C4-2B (cell line): ENCODE data around the gene ADORA3.

Experiments
- H3K27ac ChIP-seq: fragments of 450-650 bp; 2 replicates; pipeline ENCODE4 v1.5.1; 2017
- ZFX ChIP-seq: fragments of 450-650 bp; IDR thresholded peaks from 2 replicates; pipeline ENCODE4 v1.6.1; 2017
- TF ChIP-seq, protein P1 (sequence below): fragments of 450-650 bp; conservative IDR thresholded peaks from 2 replicates; pipeline ENCODE4 v1.5.1; 2017; ENCODE audit warnings: mild to moderate bottlenecking

Gene ADORA3

DNA sequence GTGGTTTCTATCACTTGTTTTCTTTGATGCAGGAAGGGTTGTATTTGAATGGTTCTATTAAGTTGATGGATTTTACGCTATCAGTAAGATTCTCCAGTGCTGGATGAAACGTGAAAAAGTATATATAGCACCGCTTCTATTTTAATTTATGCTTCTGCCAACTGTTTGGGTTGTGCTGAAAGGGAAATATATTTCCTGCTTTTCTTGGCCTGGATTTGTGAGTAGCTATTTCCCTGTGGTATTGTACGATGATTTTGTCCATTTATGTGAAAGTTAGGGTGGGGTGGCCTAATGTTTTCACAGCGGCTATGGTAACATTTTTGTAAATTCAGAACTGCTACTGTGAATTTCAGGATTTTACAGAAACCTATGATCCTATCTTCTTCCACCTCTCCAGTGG, 29.3 kb downstream of the ADORA3 start:
- H3K27ac ChIP-seq, result no peak overlapping the region
- TF ChIP-seq ZFX, result no peak
- TF ChIP-seq, protein P1, sequence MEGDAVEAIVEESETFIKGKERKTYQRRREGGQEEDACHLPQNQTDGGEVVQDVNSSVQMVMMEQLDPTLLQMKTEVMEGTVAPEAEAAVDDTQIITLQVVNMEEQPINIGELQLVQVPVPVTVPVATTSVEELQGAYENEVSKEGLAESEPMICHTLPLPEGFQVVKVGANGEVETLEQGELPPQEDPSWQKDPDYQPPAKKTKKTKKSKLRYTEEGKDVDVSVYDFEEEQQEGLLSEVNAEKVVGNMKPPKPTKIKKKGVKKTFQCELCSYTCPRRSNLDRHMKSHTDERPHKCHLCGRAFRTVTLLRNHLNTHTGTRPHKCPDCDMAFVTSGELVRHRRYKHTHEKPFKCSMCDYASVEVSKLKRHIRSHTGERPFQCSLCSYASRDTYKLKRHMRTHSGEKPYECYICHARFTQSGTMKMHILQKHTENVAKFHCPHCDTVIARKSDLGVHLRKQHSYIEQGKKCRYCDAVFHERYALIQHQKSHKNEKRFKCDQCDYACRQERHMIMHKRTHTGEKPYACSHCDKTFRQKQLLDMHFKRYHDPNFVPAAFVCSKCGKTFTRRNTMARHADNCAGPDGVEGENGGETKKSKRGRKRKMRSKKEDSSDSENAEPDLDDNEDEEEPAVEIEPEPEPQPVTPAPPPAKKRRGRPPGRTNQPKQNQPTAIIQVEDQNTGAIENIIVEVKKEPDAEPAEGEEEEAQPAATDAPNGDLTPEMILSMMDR, result no peak

- no peak overlapping the region for H3K27ac ChIP-seq
- TF ChIP-seq, protein P1, result no peak
- TF ChIP-seq ZFX, result no peak
Observed at GRCh38 chr1:111471538-111471937, 31.9 kb downstream of the ADORA3 start.

GRCh38 chr1:111471012-111471411, 32.4 kb downstream of the ADORA3 start:
- TF ChIP-seq, protein P1, result no peak
- TF ChIP-seq ZFX, result no peak
- H3K27ac ChIP-seq, result no peak overlapping the region

GRCh38 chr1:111470596-111470995, 32.8 kb downstream of the ADORA3 start:
- no peak for TF ChIP-seq ZFX
- TF ChIP-seq, protein P1, result no peak
- H3K27ac ChIP-seq, result no peak overlapping the region

GRCh38 chr1:111469539-111469938, 33.9 kb downstream of the ADORA3 start:
- H3K27ac ChIP-seq, result no peak overlapping the region
- TF ChIP-seq, protein P1, result no peak
- no peak for TF ChIP-seq ZFX

GRCh38 chr1:111468717-111469100, 34.7 kb downstream of the ADORA3 start:
- no peak for TF ChIP-seq ZFX
- TF ChIP-seq, protein P1, result no peak
- no peak overlapping the region for H3K27ac ChIP-seq

DNA sequence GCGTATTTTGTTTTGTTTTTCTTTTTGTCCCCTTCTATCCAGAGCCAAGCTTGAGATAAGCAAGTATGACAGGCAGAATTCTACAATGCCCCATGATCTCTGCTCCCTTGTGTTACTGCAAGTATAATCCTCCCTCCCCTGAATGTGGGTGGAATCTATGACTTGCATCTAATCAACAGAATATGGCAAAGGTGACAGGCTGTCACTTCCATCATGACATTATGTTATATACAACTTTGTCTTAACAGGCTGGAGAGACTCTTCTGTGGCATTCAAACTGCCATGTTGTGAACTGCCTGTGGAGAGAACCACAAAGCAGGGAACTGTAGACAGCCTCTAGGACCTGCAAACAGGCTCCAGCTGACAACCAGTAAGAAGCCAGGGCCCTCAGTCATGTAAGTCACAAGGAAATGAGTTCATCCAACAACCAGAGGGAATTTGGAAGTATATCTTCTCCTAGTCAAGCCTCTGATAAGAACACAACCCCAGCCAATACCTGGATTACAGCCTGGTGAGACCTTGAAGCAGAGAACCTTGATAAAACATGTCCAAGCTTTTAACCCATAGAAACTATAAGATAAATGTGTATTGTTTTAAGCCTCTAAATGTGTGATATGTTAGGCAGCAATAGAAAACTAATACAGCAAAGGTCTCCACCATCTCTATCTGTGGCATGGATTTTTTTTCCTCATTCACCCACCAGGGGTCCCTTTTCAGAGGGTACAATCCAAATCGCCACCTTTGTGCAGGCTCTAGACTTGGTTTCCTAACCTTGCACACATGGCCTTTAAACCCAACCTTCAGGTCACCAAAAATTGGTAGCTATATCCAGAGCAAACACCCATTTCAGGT, 35.3 kb downstream of the ADORA3 start:
- no peak overlapping the region for H3K27ac ChIP-seq
- TF ChIP-seq, protein P1, result peak; percentile 12; the same call in 1 of the 2 replicates
- TF ChIP-seq ZFX, result no peak
